Nephron (organoid): ENCODE results near the gene ADARB2.

Experiments
- H3K27ac Mint-ChIP-seq, 3 experiments: 2 replicates each; pipeline ENCODE4 v1.8.0; 2020; ENCODE audit warnings: mixed read lengths in 3 of 3, mild to moderate bottlenecking in 2 of 3, moderate library complexity in 1 of 3
- H3K27me3 Mint-ChIP-seq: 2 replicates; pipeline ENCODE4 v1.8.0; 2021; ENCODE audit warnings: low read depth, mild to moderate bottlenecking, moderate library complexity, mixed read lengths
- H3K36me3 Mint-ChIP-seq: 2 replicates; pipeline ENCODE4 v1.8.0; 2020; ENCODE audit warnings: low read depth, mixed read lengths
- H3K4me1 Mint-ChIP-seq: 2 replicates; pipeline ENCODE4 v1.8.0; 2020; ENCODE audit warnings: mixed read lengths
- H3K4me3 Mint-ChIP-seq, 3 experiments: 2 replicates each; pipeline ENCODE4 v1.8.0; 2020; ENCODE audit warnings: mild to moderate bottlenecking in 3 of 3, mixed read lengths in 3 of 3, moderate library complexity in 2 of 3
- H3K9me3 Mint-ChIP-seq: 2 replicates; pipeline ENCODE4 v1.8.0; 2020; ENCODE audit warnings: mixed read lengths
- TF ChIP-seq, protein P1 (sequence below), 3 experiments: fragments of 200-600 bp; sonication (generic); IDR thresholded peaks; one replicate each; pipeline ENCODE4 v1.5.0; 2021; ENCODE audit warnings: antibody characterized with exemption in 3 of 3; ENCODE audit not compliant: unreplicated experiment in 3 of 3

Gene ADARB2

GRCh38 chr10:1653321-1653720 lies 84.0 kb downstream of the ADARB2 start:
- Mint-ChIP-seq H3K4me1 (no peaks in the 10 kb centered on the region), H3K27me3 (peaks cover 31% of the 10 kb centered on the region)

GRCh38 chr10:1652151-1652550 lies 85.2 kb downstream of the ADARB2 start:
- Mint-ChIP-seq H3K9me3 (no peaks in the 10 kb centered on the region), H3K36me3 (no peaks in the 10 kb centered on the region), H3K4me3 (no peak overlapping the region), H3K27me3 (peaks cover 28% of the 10 kb centered on the region), H3K4me1 (no peaks in the 10 kb centered on the region), H3K27ac (no peak overlapping the region)
- TF ChIP-seq, protein P1, sequence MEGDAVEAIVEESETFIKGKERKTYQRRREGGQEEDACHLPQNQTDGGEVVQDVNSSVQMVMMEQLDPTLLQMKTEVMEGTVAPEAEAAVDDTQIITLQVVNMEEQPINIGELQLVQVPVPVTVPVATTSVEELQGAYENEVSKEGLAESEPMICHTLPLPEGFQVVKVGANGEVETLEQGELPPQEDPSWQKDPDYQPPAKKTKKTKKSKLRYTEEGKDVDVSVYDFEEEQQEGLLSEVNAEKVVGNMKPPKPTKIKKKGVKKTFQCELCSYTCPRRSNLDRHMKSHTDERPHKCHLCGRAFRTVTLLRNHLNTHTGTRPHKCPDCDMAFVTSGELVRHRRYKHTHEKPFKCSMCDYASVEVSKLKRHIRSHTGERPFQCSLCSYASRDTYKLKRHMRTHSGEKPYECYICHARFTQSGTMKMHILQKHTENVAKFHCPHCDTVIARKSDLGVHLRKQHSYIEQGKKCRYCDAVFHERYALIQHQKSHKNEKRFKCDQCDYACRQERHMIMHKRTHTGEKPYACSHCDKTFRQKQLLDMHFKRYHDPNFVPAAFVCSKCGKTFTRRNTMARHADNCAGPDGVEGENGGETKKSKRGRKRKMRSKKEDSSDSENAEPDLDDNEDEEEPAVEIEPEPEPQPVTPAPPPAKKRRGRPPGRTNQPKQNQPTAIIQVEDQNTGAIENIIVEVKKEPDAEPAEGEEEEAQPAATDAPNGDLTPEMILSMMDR (IDR thresholded peaks at IDR 0.05; ENCODE audit: unreplicated experiment in 3 of 3) = no peak

More at GRCh38 chr10:1653321-1653720, 84.0 kb downstream of the ADARB2 start:
- Mint-ChIP-seq H3K4me3 (no peak overlapping the region), H3K36me3 (no peaks in the 10 kb centered on the region), H3K9me3 (no peaks in the 10 kb centered on the region), H3K27ac (no peak overlapping the region)
- TF ChIP-seq, protein P1 (IDR thresholded peaks at IDR 0.05; ENCODE audit: unreplicated experiment in 3 of 3) = no peak

DNA sequence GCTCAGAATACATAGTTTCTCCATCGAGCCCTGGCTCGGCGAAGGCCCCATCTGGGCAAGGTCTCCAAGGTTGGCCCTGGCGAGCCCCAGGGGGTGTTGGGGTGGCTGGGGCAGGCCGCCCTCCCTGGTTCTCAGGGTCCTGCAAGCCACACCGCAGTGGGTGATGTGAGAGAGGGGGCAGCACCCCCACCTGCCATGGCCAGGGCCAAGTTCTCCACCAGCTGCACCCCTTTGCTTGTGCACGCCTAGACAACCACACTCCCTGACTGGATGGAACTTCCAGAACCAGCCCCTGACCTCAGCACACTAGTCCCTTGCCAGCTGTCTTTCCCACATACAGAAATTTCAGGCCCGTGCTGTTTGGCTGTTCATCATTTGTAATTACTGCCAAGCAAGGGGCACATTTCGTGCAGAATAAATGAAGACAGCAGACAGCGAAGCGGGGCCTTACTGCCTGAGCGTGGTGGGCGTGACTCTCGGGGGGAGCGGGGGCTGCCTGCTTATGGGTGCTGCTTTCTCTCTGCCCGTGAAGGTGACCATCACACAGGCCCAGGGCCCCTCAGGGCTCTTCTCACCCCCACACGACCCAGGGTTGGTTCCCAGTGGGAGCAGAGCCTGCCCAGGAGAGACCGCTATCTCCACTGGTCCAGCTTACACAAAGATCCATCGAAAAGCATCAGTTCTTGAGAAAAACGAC lies 85.9 kb downstream of the ADARB2 start:
- no peaks in the 10 kb centered on the region for H3K9me3 Mint-ChIP-seq

DNA sequence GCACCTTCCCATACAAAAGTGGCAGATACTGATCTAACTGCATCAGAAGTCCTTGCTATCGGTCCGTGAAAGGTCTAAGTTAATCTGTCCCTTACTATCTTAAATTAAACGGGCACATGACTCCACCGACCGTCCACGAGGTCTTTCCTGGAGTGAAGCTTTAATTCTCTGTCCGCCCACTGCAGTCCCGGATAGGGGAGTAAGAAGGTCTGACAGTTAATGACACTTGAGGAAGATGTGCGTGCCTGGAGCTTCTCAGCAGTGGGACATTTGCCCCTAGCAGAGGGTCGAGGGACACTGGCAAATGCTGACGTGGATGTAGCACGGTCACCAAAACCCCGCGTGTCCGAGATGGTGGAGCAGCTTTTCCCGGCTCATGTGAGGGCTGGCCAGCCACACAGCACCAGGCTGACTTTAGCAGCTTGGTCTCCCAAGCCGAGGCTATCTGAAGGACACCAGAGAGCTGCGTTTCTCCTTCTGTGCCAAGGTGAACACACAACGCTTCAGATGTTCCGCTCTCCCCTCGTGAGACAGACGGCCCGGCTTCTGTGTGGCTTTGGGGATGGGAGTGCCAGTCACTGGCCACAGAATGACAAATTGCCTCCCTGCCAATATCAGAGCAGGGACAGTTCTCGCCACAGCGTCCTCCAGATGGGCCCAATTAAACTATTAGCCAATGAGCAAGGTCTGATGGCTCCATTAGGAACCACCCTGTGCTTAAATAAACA lies 86.6 kb downstream of the ADARB2 start:
- Mint-ChIP-seq H3K4me3 (no peak overlapping the region), H3K4me1 (no peaks in the 10 kb centered on the region), H3K36me3 (no peaks in the 10 kb centered on the region), H3K27me3 (peaks cover 24% of the 10 kb centered on the region), H3K27ac (no peak overlapping the region), H3K9me3 (no peaks in the 10 kb centered on the region)
- TF ChIP-seq, protein P1 (IDR thresholded peaks at IDR 0.05; ENCODE audit: unreplicated experiment in 3 of 3) = no peak

More for the DNA sequence above, 85.9 kb downstream of the ADARB2 start:
- Mint-ChIP-seq H3K27me3 (peaks cover 23% of the 10 kb centered on the region), H3K36me3 (no peaks in the 10 kb centered on the region), H3K4me3 (no peak overlapping the region), H3K27ac (no peak overlapping the region), H3K4me1 (no peaks in the 10 kb centered on the region)
- TF ChIP-seq, protein P1 (IDR thresholded peaks at IDR 0.05; ENCODE audit: unreplicated experiment in 3 of 3) = no peak

- peaks cover 22% of the 10 kb centered on the region for H3K27me3 Mint-ChIP-seq
- no peaks in the 10 kb centered on the region for H3K9me3 Mint-ChIP-seq
- H3K4me3 Mint-ChIP-seq = no peak overlapping the region
- no peak overlapping the region for H3K27ac Mint-ChIP-seq
- H3K36me3 Mint-ChIP-seq = no peaks in the 10 kb centered on the region
- no peaks in the 10 kb centered on the region for H3K4me1 Mint-ChIP-seq
- TF ChIP-seq, protein P1 (IDR thresholded peaks at IDR 0.05; ENCODE audit: unreplicated experiment in 3 of 3) = no peak
Measured at GRCh38 chr10:1648648-1649047, 88.7 kb downstream of the ADARB2 start.
